SK-N-MC (cell line): ENCODE data around the gene FBXW7.

Experiments used
- DNase-seq: peaks from one replicate; pipeline ENCODE4 v3.0.0-alpha.2; 2011; ENCODE audit warnings: low read depth, low spot score
- H3K27ac ChIP-seq: fragments of 200-600 bp; sonication (generic); 2 replicates; pipeline ENCODE4 v1.5.1; 2016; ENCODE audit warnings: mixed run types
- H3K36me3 ChIP-seq: fragments of 200-600 bp; sonication (generic); 2 replicates; pipeline ENCODE4 v1.6.1; 2017; ENCODE audit warnings: antibody characterized with exemption, low read length, mixed read lengths; ENCODE audit not compliant: insufficient read depth
- H3K4me3 ChIP-seq: fragments of 200-600 bp; sonication (generic); 2 replicates; pipeline ENCODE4 v1.5.1; 2016
- H3K9ac ChIP-seq: fragments of 200-600 bp; sonication (generic); 2 replicates; pipeline ENCODE4 v1.8.0; 2017; ENCODE audit warnings: mixed run types, mixed read lengths; ENCODE audit not compliant: insufficient read length
- H3K9me3 ChIP-seq: fragments of 200-600 bp; sonication (generic); 2 replicates; pipeline ENCODE4 v1.6.1; 2017; ENCODE audit warnings: low read depth, mild to moderate bottlenecking, antibody characterized with exemption, low read length, moderate library complexity, mixed read lengths
- EZH2 ChIP-seq: fragments of 200-600 bp; sonication (generic); IDR thresholded peaks from one replicate; pipeline ENCODE4 v1.6.1; 2017; ENCODE audit warnings: antibody characterized with exemption
- FOXP2 ChIP-seq: optimal IDR thresholded peaks from 2 replicates; pipeline ENCODE3; 2011; ENCODE audit warnings: mild to moderate bottlenecking, moderate library complexity; ENCODE audit not compliant: insufficient read depth; ENCODE audit errors: extremely low read length, control extremely low read depth
- POLR2AphosphoS5 ChIP-seq: IDR thresholded peaks from 2 replicates; pipeline ENCODE4 v1.6.1; 2012; ENCODE audit warnings: mild to moderate bottlenecking, low read depth, low read length, borderline replicate concordance

FBXW7 gene

DNA sequence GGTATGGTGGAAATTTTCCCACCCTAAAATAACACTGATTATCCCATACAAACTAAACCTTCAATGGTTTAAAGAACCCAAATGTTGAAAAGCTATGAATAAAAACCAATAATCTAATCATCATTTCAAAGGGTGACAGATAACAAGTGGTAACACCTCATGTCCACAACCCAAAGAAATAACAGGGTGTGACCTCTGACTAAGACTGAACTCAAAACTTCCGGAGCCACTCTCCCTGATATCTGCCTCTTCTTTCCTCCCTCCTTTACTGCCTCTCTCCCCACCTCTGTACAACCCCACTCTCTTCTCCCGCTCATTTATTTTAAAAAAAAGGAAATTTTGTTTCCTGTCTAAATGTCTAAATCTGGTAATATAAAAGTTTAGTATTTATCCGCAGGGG, 11.5 kb downstream of the FBXW7 start:
- no peak for DNase-seq
- Histone ChIP-seq H3K27ac (no peak overlapping the region), H3K4me3 (no peak overlapping the region), H3K9me3 (no peaks in the 10 kb centered on the region), H3K9ac (no peak overlapping the region), H3K36me3 (no peaks in the 10 kb centered on the region)
- TF ChIP-seq EZH2: no peak
- TF ChIP-seq POLR2AphosphoS5: no peak
- TF ChIP-seq FOXP2: no peak

DNA sequence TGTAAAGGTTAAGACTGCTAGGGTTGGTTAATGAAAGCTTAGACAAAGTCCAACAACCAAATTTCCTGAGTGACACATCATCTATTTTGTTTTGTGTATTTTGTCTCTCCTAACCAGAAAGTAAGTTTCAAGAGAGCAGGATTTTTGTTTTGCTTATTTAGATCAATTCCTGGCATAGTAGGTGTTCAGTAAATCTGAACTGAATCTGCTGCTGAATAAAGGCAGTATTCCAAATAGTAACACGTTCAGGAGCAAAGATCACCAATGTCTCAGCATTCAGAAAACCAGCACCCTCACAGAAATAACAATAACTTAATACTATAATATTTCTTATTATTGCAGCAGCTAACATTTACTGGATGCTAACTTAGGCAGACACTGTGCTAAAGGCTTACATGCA, 12.2 kb downstream of the FBXW7 start:
- no peak for TF ChIP-seq FOXP2
- TF ChIP-seq EZH2: no peak
- no peak for TF ChIP-seq POLR2AphosphoS5
- DNase-seq: no peak
- no peak overlapping the region for H3K4me3 ChIP-seq
- H3K36me3 ChIP-seq: no peaks in the 10 kb centered on the region
- H3K9me3 ChIP-seq: no peaks in the 10 kb centered on the region
- no peak overlapping the region for H3K9ac ChIP-seq
- H3K27ac ChIP-seq: no peak overlapping the region

DNA sequence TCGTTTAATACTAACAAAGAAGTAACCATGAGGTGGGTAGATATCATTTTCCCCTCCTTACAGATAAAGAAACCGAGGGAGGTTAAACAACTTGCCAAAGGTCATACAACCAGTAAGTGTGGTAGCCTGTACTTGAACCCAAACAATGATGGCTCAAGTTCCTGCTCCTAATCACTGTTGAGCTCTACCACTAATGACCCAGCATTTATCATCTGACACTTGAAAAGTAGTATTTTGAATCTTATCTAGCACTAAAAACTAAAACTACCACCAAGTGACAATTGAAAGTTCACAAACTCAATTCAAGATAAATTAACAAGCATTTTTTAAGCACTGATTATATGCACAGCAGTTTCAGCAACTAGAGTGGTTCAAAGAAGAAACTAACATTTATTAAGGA, 13.1 kb downstream of the FBXW7 start:
- no peak for TF ChIP-seq FOXP2
- TF ChIP-seq POLR2AphosphoS5: no peak
- no peak for TF ChIP-seq EZH2
- no peaks in the 10 kb centered on the region for H3K9me3 ChIP-seq
- no peak overlapping the region for H3K4me3 ChIP-seq
- H3K9ac ChIP-seq: no peak overlapping the region
- no peaks in the 10 kb centered on the region for H3K36me3 ChIP-seq
- H3K27ac ChIP-seq: no peak overlapping the region
- no peak for DNase-seq

DNA sequence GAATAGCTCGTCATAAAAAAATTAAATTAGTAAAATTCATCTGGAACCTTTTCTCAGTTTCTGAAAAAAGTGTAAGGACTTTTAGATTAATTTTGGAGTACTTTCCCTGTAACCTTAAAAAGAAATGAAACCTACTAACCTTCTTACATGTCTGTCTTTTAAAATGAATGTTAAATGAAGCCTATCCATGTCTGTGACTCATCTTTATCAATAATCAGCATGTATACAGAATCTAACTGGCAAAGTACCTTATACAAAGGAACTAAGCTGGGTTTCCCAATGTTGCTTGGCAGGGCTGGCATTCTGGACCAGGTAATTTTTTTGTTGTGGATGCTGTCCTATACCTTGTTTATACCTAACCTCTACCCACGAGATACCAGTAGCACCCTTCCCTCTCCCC, 13.6 kb downstream of the FBXW7 start:
- Histone ChIP-seq H3K9me3 (no peaks in the 10 kb centered on the region), H3K27ac (no peak overlapping the region), H3K9ac (no peak overlapping the region), H3K4me3 (no peak overlapping the region), H3K36me3 (no peaks in the 10 kb centered on the region)
- no peak for DNase-seq
- no peak for TF ChIP-seq POLR2AphosphoS5
- no peak for TF ChIP-seq FOXP2
- no peak for TF ChIP-seq EZH2

DNA sequence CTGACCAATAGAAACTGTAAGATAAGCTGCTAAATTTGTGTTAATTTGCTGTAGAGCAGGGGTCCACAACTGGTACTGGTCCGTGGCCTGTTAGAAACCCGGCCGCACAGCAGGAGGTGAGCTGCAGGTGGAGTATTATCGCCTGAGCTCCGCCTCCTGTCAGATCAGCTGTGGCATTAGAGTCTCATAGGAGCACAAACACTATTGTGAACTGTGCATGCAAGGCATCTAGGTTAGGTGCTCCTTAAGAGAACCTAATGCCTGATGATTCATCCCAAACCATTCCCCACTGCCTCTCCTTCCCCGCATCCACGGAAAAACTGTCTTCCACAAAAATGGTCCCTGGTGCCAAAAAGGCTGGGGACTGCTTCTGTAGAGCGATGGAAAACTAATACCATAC, 19.7 kb downstream of the FBXW7 start:
- DNase-seq: no peak
- no peak for TF ChIP-seq POLR2AphosphoS5
- no peak for TF ChIP-seq FOXP2
- TF ChIP-seq EZH2: no peak
- no peak overlapping the region for H3K27ac ChIP-seq
- no peak overlapping the region for H3K4me3 ChIP-seq
- H3K9ac ChIP-seq: no peak overlapping the region
- H3K36me3 ChIP-seq: no peaks in the 10 kb centered on the region
- no peaks in the 10 kb centered on the region for H3K9me3 ChIP-seq

DNA sequence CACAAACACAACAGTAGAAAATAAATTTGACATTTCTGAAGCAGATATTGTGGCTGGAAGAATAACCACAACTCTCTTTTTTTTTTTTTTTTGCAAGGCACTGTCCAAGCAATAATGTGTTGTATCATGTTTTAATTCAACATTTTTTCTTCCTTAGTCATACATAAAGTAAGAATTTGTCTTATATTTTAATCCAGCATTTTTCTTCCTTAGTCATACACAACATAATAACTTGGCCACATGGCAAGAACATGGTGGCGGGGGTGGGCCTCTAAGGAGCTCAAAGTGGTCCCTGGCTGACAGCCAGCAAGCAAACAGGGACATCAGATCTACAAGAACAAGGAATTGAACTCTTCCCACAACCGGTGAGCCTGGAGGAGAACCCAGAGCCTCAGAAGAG, 20.2 kb downstream of the FBXW7 start:
- no peaks in the 10 kb centered on the region for H3K9me3 ChIP-seq
- H3K4me3 ChIP-seq: no peak overlapping the region
- H3K36me3 ChIP-seq: no peaks in the 10 kb centered on the region
- no peak for TF ChIP-seq FOXP2
- no peak for TF ChIP-seq POLR2AphosphoS5
- TF ChIP-seq EZH2: no peak
- DNase-seq: no peak
- H3K27ac ChIP-seq: peak overlapping the region; percentile 52; the same call in 1 of the 2 replicates
- no peak overlapping the region for H3K9ac ChIP-seq

DNA sequence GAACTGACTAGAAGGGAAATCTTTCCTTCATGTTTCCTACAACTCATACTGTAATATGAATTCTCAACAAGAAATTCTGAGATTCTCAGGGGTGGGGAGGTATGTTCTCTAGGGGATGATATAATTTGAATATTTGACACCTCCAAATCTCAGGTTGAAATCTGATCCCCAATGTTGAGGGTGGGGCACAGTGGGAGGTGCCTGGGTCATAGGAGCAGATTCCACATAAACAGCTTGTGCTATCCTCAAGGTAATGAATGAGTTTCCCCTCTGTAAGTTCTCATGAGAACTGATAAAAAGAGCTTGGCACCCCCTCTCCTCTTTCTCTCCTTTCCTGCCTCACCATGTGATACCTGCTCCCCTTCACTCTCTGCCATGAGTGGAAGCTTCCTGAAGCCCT, 21.5 kb downstream of the FBXW7 start:
- H3K9me3 ChIP-seq: no peaks in the 10 kb centered on the region
- H3K36me3 ChIP-seq: no peaks in the 10 kb centered on the region
- H3K4me3 ChIP-seq: no peak overlapping the region
- no peak for DNase-seq
- no peak for TF ChIP-seq FOXP2
- TF ChIP-seq POLR2AphosphoS5: no peak
- TF ChIP-seq EZH2: no peak
- no peak overlapping the region for H3K27ac ChIP-seq
- H3K9ac ChIP-seq: no peak overlapping the region

DNA sequence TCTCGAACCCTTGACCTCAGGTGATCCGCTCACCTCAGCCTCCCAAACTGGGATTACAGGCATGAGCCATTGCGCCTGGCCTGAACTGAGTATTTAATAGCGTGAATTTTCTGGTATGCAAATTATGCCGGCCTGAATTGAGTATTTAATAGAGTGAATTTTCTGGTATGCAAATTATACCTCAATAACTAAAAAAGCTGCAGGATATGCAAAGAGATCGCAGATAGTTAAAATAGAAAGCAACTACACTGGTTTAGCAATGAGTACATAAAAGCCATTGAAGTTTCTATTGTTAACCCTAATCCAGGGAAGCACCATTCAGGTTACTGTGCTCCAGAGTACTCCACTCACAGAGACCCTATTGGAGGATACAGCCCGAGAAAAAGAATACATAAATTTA, 22.8 kb downstream of the FBXW7 start:
- TF ChIP-seq FOXP2 (no peak), EZH2 (no peak), POLR2AphosphoS5 (no peak)
- H3K4me3 ChIP-seq: no peak overlapping the region
- H3K9me3 ChIP-seq: no peaks in the 10 kb centered on the region
- no peak overlapping the region for H3K9ac ChIP-seq
- H3K36me3 ChIP-seq: no peaks in the 10 kb centered on the region
- DNase-seq: no peak
- no peak overlapping the region for H3K27ac ChIP-seq

DNA sequence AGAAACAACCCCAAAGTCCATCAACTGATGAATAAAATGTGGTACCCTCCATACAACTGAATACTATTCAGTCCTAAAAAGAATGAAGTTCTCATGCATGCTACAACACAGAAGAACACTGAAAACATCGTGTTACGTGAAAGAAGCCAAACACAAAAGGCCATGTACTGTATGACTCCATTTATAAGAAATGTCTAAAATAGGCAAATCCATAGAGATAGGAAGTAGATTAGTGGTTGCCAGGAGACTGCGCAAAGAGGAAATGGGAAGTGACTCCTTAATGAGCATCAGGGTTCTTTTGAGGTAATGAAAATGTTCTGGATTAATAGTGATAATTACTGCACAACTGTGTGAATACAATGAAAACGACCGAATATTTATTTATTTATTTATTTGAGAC, 23.4 kb downstream of the FBXW7 start:
- no peak for DNase-seq
- no peak for TF ChIP-seq EZH2
- no peak for TF ChIP-seq POLR2AphosphoS5
- no peak for TF ChIP-seq FOXP2
- no peak overlapping the region for H3K27ac ChIP-seq
- H3K9me3 ChIP-seq: no peaks in the 10 kb centered on the region
- H3K4me3 ChIP-seq: no peak overlapping the region
- H3K9ac ChIP-seq: no peak overlapping the region
- no peaks in the 10 kb centered on the region for H3K36me3 ChIP-seq
